WTC11 (cell line): ENCODE measurements around the gene XRCC1.

ENCODE experiments used
- CTCF ChIP-seq: fragments of 200-600 bp; IDR thresholded peaks from 2 replicates; pipeline ENCODE4 v1.8.0; 2022; ENCODE audit warnings: antibody characterized with exemption
- E2F5 ChIP-seq: sonication (generic); formaldehyde crosslinking; IDR thresholded peaks from 2 replicates; pipeline ENCODE4 v1.8.1; 2022; ENCODE audit warnings: mild to moderate bottlenecking, moderate library complexity, missing genetic modification reagents
- MAX ChIP-seq: sonication (generic); formaldehyde crosslinking; IDR thresholded peaks from 2 replicates; pipeline ENCODE4 v1.8.0; 2022; ENCODE audit warnings: mild to moderate bottlenecking, missing genetic modification reagents

- no peak for TF ChIP-seq E2F5 (CRISPR knock-in tag)
- no peak for TF ChIP-seq CTCF
- no peak for TF ChIP-seq MAX (CRISPR knock-in tag)
These were observed 11.0 kb upstream of the XRCC1 start for GRCh38 chr19:43586346-43586745.
